WERI-Rb-1 (cell line): ENCODE results near the gene ASIC4.

Source experiments
- DNase-seq: peaks from one replicate; pipeline ENCODE4 v3.0.0-alpha.2; 2020
- H3K27ac ChIP-seq: fragments of 250-450 bp; sonication (Bioruptor Pico); 2 replicates; pipeline ENCODE4 v1.5.1; 2020; ENCODE audit warnings: mild to moderate bottlenecking, moderate library complexity
- H3K27me3 ChIP-seq: fragments of 250-450 bp; sonication (Bioruptor Pico); 2 replicates; pipeline ENCODE4 v1.5.1; 2021; ENCODE audit warnings: mild to moderate bottlenecking, low read depth, moderate library complexity; ENCODE audit not compliant: insufficient read depth, severe bottlenecking
- H3K36me3 ChIP-seq: fragments of 250-450 bp; sonication (Bioruptor Pico); 2 replicates; pipeline ENCODE4 v1.5.1; 2020; ENCODE audit warnings: mild to moderate bottlenecking, moderate library complexity
- H3K4me3 ChIP-seq: 2 replicates; pipeline ENCODE4 v1.5.1; 2011; ENCODE audit warnings: low read depth, mild to moderate bottlenecking, control low read depth, low read length
- H3K9me3 ChIP-seq: fragments of 250-450 bp; sonication (Bioruptor Pico); 2 replicates; pipeline ENCODE4 v1.5.1; 2021; ENCODE audit warnings: mild to moderate bottlenecking, moderate library complexity; ENCODE audit not compliant: severe bottlenecking
- TF ChIP-seq, protein P1 (sequence below): IDR thresholded peaks from 2 replicates; pipeline ENCODE4 v1.5.1; 2011; ENCODE audit warnings: low read depth, mild to moderate bottlenecking, control low read depth, inconsistent platforms, low read length

Gene ASIC4

DNA sequence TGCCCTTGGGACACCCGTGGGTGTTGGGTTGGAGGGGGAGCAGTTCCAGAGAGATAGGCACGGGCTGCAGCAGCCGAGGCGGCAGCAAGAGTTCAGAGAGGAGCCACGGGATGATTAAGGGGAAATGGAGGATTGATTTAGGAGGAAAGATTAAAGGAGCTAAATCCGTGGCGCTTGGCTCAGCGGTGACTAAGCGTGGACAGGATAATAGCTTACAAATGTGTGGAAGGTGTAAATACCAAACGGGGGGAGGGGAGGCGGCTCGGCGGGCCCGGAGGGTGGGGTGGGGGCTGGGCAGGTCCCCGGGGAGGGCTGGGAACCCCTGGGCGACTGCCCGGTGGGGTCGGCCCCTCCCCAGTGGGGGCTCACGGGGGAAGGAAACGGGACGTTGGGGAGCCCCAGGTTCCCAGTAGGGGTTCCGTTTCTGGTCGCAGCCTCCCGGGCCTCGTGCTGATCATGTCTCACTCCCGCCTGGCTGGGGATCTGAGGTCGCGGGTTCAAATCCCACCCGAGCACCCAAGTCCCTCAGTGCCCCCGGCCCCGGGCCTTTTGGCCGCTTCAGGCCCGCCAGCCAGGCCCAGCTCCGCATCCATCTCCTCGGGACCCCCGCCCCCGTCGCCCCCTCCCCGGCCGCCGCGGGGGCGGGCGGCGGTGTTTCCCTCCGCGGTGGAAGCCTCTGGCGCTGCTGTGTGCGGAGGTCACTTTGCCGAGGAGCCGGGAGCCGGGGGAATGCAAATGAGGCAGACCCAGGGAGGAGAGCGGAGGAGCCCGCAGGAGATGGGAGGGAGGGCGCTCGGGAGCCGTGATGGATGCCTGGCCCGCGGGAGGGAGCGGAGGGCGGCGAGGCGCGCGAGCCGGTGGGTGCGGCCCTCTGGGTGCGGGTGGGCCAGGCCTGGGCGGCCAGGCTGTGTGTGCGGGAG lies 8.1 kb downstream of the ASIC4 start:
- peak overlapping the region; percentile 43 for H3K4me3 ChIP-seq

DNA sequence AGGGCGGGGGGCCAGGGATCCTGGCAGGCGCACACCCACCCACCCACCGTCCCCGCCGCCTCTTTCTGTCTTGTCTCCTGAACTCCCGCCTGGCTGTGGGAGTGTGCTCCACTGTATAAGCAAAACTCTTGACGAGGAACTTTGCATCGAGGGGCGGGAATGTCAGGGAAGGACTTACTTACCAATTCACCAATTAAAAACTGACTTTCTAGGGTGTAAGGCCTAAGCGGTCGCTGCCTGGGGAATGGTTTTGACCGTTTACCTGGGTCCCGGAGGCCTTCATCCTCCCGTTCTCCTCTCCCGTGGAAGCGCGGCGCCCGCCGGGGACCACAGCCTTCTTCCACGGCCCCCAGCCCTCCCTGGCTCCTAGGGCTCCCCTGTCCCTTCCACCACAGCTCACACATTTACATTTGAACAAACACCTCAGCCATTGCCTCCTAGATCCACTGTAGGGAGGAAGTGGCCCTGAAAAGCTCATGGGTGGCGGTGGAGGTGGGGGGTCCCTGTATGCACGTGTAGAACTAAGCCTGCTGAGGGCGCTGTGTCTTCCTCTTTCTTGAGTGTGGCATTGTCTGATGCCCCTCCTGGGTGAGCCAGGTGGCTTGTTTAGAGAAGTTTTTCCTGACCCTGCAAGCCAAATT lies 8.9 kb downstream of the ASIC4 start:
- Histone ChIP-seq H3K36me3 (no peaks in the 10 kb centered on the region; the same call in none of the 2 replicates), H3K27ac (peak overlapping the region; percentile 96), H3K27me3 (no peaks in the 10 kb centered on the region), H3K9me3 (no peaks in the 10 kb centered on the region), H3K4me3 (peak overlapping the region; percentile 43)
- TF ChIP-seq, protein P1, sequence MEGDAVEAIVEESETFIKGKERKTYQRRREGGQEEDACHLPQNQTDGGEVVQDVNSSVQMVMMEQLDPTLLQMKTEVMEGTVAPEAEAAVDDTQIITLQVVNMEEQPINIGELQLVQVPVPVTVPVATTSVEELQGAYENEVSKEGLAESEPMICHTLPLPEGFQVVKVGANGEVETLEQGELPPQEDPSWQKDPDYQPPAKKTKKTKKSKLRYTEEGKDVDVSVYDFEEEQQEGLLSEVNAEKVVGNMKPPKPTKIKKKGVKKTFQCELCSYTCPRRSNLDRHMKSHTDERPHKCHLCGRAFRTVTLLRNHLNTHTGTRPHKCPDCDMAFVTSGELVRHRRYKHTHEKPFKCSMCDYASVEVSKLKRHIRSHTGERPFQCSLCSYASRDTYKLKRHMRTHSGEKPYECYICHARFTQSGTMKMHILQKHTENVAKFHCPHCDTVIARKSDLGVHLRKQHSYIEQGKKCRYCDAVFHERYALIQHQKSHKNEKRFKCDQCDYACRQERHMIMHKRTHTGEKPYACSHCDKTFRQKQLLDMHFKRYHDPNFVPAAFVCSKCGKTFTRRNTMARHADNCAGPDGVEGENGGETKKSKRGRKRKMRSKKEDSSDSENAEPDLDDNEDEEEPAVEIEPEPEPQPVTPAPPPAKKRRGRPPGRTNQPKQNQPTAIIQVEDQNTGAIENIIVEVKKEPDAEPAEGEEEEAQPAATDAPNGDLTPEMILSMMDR = peak; percentile 72
- DNase-seq = peak; percentile 77

More for the DNA sequence above, 8.1 kb downstream of the ASIC4 start:
- Histone ChIP-seq H3K9me3 (no peaks in the 10 kb centered on the region), H3K27me3 (no peaks in the 10 kb centered on the region), H3K36me3 (no peaks in the 10 kb centered on the region; the same call in none of the 2 replicates), H3K27ac (peak overlapping the region; percentile 96)
- DNase-seq = peak; percentile 91
- TF ChIP-seq, protein P1 = no peak

DNA sequence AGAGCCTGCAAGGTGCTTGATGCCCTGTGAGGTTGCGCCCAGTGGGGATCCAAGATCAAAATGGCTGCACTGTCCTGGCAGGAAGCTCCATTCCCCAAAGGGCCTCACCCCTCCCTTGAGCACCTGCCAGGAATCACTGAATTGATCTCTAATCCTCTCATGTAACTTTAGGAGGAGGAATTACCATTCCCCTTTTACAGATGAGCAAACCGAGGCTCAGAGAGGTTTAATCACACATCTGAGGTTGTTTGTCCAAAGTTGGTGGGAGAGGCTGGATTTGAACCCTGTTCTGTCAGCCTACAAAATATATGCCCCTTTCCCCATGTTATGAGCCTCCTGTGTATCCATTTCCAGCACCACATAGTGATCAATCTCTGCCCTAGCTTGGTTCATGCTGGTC lies 10.5 kb downstream of the ASIC4 start:
- no peaks in the 10 kb centered on the region for H3K27me3 ChIP-seq
- no peak for DNase-seq
- H3K9me3 ChIP-seq = no peaks in the 10 kb centered on the region
- peak overlapping the region; percentile 96 for H3K27ac ChIP-seq
- TF ChIP-seq, protein P1 = no peak
- no peaks in the 10 kb centered on the region; the same call in 1 of the 2 replicates for H3K36me3 ChIP-seq
- no peak overlapping the region for H3K4me3 ChIP-seq

DNA sequence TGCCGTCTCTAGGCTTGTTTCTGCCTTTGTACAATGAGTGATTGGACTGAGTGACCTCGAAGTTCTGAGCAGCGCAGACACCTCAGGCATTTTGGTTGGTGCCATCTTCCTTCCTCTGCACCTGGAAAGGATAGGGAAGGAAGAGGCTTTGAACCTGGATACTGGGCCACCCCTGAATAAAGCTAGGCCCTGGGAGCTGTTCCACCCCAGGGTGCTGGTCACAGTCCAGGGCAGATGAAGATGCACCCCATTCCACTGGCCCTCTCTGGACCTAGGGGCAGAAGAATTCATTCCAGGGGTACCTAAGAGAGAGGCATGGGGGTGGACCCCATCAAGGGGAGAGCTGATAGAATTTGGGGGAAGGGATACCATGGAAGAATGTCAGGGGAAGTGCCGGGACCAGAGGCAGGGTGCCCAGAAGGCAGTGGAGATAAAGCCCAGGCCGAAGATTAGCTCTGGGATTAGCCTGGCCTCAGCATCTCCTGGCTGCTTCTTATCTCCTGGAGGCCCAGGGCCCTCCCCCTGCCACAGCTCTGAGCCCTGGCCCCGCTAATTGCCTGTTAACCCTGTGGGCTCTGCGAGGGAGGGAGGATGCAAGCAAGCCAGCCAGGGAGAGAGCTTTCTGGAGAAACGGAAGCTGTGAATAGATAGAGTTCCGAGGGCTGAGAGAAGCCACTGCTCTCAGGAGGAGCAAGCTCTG lies 11.4 kb downstream of the ASIC4 start:
- no peaks in the 10 kb centered on the region for H3K27me3 ChIP-seq
- peak; percentile 97 for DNase-seq
- H3K36me3 ChIP-seq = no peaks in the 10 kb centered on the region; the same call in none of the 2 replicates
- H3K9me3 ChIP-seq = no peaks in the 10 kb centered on the region
- peak overlapping the region; percentile 22; the same call in 1 of the 2 replicates for H3K4me3 ChIP-seq
- peak overlapping the region; percentile 96 for H3K27ac ChIP-seq
- TF ChIP-seq, protein P1 = no peak

DNA sequence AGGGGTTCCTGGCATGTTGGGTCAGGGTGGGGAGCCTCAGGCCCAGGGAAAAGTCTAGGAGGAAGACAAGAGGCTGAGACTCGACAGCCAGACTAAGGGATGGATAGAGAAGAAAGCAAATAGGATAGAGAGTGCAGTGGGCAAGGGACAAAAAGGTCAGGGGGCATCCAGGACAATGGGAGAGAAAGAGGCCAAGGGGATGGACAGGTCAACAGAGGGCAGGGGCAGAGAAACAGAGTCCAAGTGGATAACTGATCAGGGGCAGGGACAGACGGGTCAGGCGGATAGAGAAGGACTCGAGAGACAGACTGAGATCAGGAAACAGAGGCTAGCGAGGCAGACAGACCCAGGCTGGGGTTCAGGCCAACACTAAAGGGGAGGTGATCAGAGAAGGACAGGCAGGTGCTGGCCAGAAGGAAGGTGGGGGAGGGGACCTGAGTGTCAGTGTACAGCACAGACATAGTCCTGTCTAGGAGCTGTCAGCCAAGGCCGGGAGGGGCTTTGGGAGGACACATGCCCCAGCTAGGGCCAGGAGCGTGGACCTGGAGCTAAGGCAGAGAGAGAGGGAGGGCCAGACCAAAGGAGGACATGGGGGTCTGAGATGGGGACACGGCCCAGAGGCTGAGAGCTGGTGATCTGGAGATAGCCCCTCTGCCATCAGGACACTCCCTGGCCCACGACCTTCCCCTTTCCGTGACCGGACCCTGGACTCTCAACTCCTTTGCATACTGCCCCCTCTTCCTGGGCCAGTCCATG lies 12.2 kb downstream of the ASIC4 start:
- H3K36me3 ChIP-seq = no peaks in the 10 kb centered on the region; the same call in none of the 2 replicates
- peak overlapping the region; percentile 22 for H3K4me3 ChIP-seq
- TF ChIP-seq, protein P1 = no peak
- DNase-seq = peak; percentile 94
- H3K27ac ChIP-seq = peak overlapping the region; percentile 96
- no peaks in the 10 kb centered on the region for H3K9me3 ChIP-seq
- no peaks in the 10 kb centered on the region for H3K27me3 ChIP-seq
